Left lung (tissue), 10 donors: ENCODE data around the gene SCML2. TPM values are rescaled to one million over a fixed set of nuclear protein-coding genes. Genes with fewer than 3 reads are reported as not detected.

ENCODE experiments used
- ATAC-seq: fragments of 200-7000 bp; cut with Tn5 transposase; one replicate; pipeline ENCODE4 v1.9.1; 2020; ENCODE audit warnings: moderate library complexity
- DNase-seq, 4 donors: peaks; one replicate each; pipeline ENCODE4 v3.0.0-alpha.2; 2013 to 2020
- H3K27ac ChIP-seq, 2 donors: fragments of 200-600 bp; sonication (generic) in 1 of 2; one replicate each; pipeline versions ENCODE4 v1.5.0 to v1.8.0; 2020 to 2021
- H3K27me3 ChIP-seq, 2 donors: fragments of 200-600 bp; sonication (generic) in 1 of 2; one replicate each; pipeline versions ENCODE4 v1.5.0 to v1.8.0; 2020 to 2021
- H3K36me3 ChIP-seq, 2 donors: fragments of 200-600 bp; sonication (generic) in 1 of 2; one replicate each; pipeline versions ENCODE4 v1.5.0 to v1.8.0; 2020 to 2021
- H3K4me1 ChIP-seq, 2 donors: fragments of 200-600 bp; one replicate each; pipeline ENCODE4 v1.8.0; 2021
- H3K4me3 ChIP-seq, 2 donors: fragments of 200-600 bp; sonication (generic) in 1 of 2; one replicate each; pipeline versions ENCODE4 v1.5.0 to v1.8.0; 2020 to 2021; ENCODE audit warnings: mild to moderate bottlenecking in 1 of 2
- H3K9me3 ChIP-seq, 2 donors: fragments of 200-600 bp; sonication (generic) in 1 of 2; one replicate each; pipeline versions ENCODE4 v1.5.0 to v1.8.0; 2020 to 2021
- CTCF ChIP-seq, 2 donors: fragments of 200-600 bp; sonication (generic) in 1 of 2; IDR thresholded peaks; one replicate each; pipeline versions ENCODE4 v1.5.0 to v1.8.0; 2021; ENCODE audit warnings: antibody characterized with exemption in 2 of 2
- intact Hi-C, 2 donors: fragments of 100-400 bp; cut with DNase I; formaldehyde crosslinking; loops; one replicate each; pipeline versions ENCODE4 v1.11.2 to v1.14.2; 2022
- polyA plus RNA-seq, 6 donors: library from polyadenylated mRNA; unstranded; fragments of 120-200 nt; gene quantifications; one replicate each; pipeline ENCODE4 v1.2.1, GENCODE V29; 2013; ENCODE audit not compliant: insufficient read length in 6 of 6
- total RNA-seq, 2 donors: library from RNA; stranded (reverse); fragmentation: NEBNext Ultra II Directional; extraction: Animal tissue kit (Norgen Biotek cat#: 25700); gene quantifications; one replicate each; pipeline ENCODE4 v1.2.1, GENCODE V29; 2021
- donor health status: DM: no; HTN: yes; CAD: no.
- donor health status: DM: no; HTN: no; CAD: no.

SCML2 gene
- total and polyA plus RNA-seq, 8 donors, result 0.97 to 12.4 (median 10.1) TPM

DNA sequence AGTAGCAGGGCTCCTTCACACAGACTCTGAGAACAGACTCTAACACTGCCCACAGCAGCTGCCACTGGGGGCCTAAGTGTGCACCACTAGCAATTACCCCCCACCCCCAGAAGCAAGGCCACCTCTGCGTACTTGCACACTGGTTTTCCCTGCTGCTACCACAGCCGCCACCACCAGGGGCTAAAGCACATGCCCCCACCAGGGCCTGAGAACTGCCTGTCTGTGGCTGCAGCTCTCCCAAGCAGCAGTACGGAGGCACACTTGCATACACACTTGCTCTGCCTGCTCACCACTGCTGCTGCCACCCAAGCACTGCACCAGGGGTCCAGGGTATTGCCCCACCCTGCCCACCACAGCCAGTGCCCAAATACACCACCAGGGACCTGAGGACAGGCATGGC lies 59.6 kb downstream of the SCML2 start:
- intact Hi-C loops, result no loop called here
- Histone ChIP-seq H3K4me3 (no peak overlapping the region), H3K9me3 (no peaks in the 10 kb centered on the region), H3K36me3 (no peaks in the 10 kb centered on the region), H3K27me3 (no peaks in the 10 kb centered on the region), H3K4me1 (no peaks in the 10 kb centered on the region), H3K27ac (no peak overlapping the region)
- DNase-seq, result no peak
- TF ChIP-seq CTCF (IDR thresholded peaks at IDR 0.05), result no peak
- ATAC-seq, result no peak

- H3K27ac ChIP-seq, result no peak overlapping the region
- H3K4me3 ChIP-seq, result no peak overlapping the region
- peak in 2 of 4 donors; percentile 12 to 43 for DNase-seq
- H3K4me1 ChIP-seq, result no peaks in the 10 kb centered on the region
- ATAC-seq, result no peak
- H3K9me3 ChIP-seq, result no peaks in the 10 kb centered on the region
- H3K36me3 ChIP-seq, result no peaks in the 10 kb centered on the region
- no peak for TF ChIP-seq CTCF (IDR thresholded peaks at IDR 0.05)
- H3K27me3 ChIP-seq, result no peaks in the 10 kb centered on the region
- intact Hi-C loops, result no loop called here
Measured at GRCh38 chrX:18291006-18291545, 63.4 kb downstream of the SCML2 start.

- H3K9me3 ChIP-seq, result no peaks in the 10 kb centered on the region
- no peak for ATAC-seq
- no peak overlapping the region for H3K4me3 ChIP-seq
- DNase-seq, result no peak
- no peak overlapping the region for H3K27ac ChIP-seq
- no peak for TF ChIP-seq CTCF (IDR thresholded peaks at IDR 0.05)
- no peaks in the 10 kb centered on the region for H3K27me3 ChIP-seq
- no peaks in the 10 kb centered on the region for H3K4me1 ChIP-seq
- no peaks in the 10 kb centered on the region for H3K36me3 ChIP-seq
- intact Hi-C loops, result no loop called here
Measured at GRCh38 chrX:18290200-18290599, 64.3 kb downstream of the SCML2 start.

DNA sequence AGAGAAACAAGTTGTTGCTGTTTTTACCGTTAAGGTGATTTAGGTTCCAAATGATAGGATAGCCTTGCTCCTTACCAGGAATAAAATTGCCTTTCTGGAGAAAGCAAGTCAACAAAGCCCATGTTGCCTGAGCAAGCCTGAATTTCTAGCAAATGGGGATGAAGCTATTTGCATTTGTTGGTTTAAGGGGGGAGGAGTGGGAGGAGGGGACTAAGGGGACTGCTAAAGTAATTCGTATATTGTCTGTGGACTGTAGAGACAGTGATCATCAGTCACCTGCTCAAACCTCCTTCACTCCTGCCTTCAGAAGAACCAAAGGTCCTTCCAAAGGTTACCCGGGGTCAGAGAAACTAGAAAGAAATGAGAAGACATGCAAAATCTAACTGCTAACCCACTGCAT lies 65.8 kb downstream of the SCML2 start:
- DNase-seq (no peak), ATAC-seq (no peak)
- Histone ChIP-seq H3K4me3 (no peak overlapping the region), H3K4me1 (no peaks in the 10 kb centered on the region), H3K27me3 (no peaks in the 10 kb centered on the region), H3K9me3 (no peaks in the 10 kb centered on the region), H3K27ac (no peak overlapping the region), H3K36me3 (no peaks in the 10 kb centered on the region)
- TF ChIP-seq CTCF (IDR thresholded peaks at IDR 0.05), result no peak
- intact Hi-C loops, result no loop called here

DNA sequence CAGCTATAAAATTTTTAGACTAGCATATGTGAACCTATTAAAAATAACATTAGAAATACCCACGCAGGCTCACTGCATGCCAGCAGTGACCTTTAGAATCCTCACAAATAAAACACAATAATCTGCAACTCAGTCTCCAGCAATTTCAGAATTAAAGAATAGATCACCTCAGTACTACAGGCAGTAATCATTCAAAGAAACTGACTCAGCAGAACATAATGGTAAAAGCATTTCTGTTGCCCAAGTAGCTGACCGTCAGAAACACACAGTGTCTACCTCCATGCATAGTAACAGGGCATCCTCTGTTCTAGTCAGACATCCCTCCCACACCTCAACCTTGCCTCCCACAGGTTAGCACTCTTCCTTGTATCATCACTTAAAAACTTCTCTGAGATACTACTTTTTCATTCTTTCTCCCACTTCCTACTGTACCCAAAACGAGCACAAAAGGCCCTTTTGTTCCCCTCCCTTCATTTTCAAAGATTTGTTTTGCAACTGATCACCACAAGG lies 68.1 kb downstream of the SCML2 start:
- Histone ChIP-seq H3K36me3 (no peaks in the 10 kb centered on the region), H3K27ac (no peak overlapping the region), H3K4me3 (no peak overlapping the region), H3K27me3 (no peaks in the 10 kb centered on the region), H3K4me1 (no peaks in the 10 kb centered on the region), H3K9me3 (no peaks in the 10 kb centered on the region)
- no peak for DNase-seq
- no peak for TF ChIP-seq CTCF (IDR thresholded peaks at IDR 0.05)
- intact Hi-C loops, result no loop called here
- ATAC-seq, result no peak
